GM10266 (cell line): ENCODE measurements around the gene ZBTB20.

Experiments
- DNase-seq: peaks from one replicate; pipeline ENCODE4 v3.0.0; 2012; ENCODE audit errors: extremely low spot score
- CTCF ChIP-seq: IDR thresholded peaks from 2 replicates; pipeline ENCODE4 v1.5.1; 2012; ENCODE audit warnings: mild to moderate bottlenecking, low read depth; ENCODE audit not compliant: control insufficient read depth, insufficient read depth; ENCODE audit errors: missing control alignments

The ZBTB20 gene

GRCh38 chr3:114893361-114893760 lies 253.7 kb downstream of the ZBTB20 start:
- TF ChIP-seq CTCF = no peak
- DNase-seq = no peak

GRCh38 chr3:114892880-114893279 lies 254.2 kb downstream of the ZBTB20 start:
- no peak for TF ChIP-seq CTCF
- DNase-seq = no peak

GRCh38 chr3:114892131-114892879 lies 254.8 kb downstream of the ZBTB20 start:
- DNase-seq = no peak
- TF ChIP-seq CTCF = no peak

- no peak for DNase-seq
- TF ChIP-seq CTCF = no peak
These were observed 259.3 kb downstream of the ZBTB20 start for GRCh38 chr3:114887806-114888205.

GRCh38 chr3:114886905-114887304 lies 260.2 kb downstream of the ZBTB20 start:
- DNase-seq = no peak
- no peak for TF ChIP-seq CTCF

- no peak for TF ChIP-seq CTCF
- no peak for DNase-seq
These were observed 262.7 kb downstream of the ZBTB20 start for GRCh38 chr3:114884213-114884923.

GRCh38 chr3:114880078-114880477 lies 267.0 kb downstream of the ZBTB20 start:
- no peak for DNase-seq
- TF ChIP-seq CTCF = no peak
